ENCODE results near the gene ATOH7.
"Not testable (repeated sequence)": the region's sequence is repeated elsewhere in the genome, so short reads cannot be mapped to it uniquely, and the experiment has no call there.

The ATOH7 gene

GRCh38 chr10:68253346-68253745, 21.4 kb upstream of the ATOH7 start:
- Histone ChIP-seq H3K4me3 (ENCODE audit: low read depth, low read length) (no peak overlapping the region), H3K27me3 (ENCODE audit: control insufficient read depth, insufficient read depth, low read length) (peaks cover 50% of the 10 kb centered on the region), H3K4me1 (ENCODE audit: control insufficient read depth, insufficient read depth, low read length) (peaks cover 16% of the 10 kb centered on the region), H3K27ac (ENCODE audit: low read depth, low read length) (no peak overlapping the region), H3K9ac (ENCODE audit: low read depth, low read length) (no peak overlapping the region), H3K9me3 (ENCODE audit: control insufficient read depth, insufficient read depth, low read length) (no peaks in the 10 kb centered on the region), H3K36me3 (ENCODE audit: control insufficient read depth, insufficient read depth, low read length) (no peaks in the 10 kb centered on the region)

- H3K36me3 ChIP-seq (ENCODE audit: control insufficient read depth, insufficient read depth, low read length): no peaks in the 10 kb centered on the region
- H3K9me3 ChIP-seq (ENCODE audit: control insufficient read depth, insufficient read depth, low read length): no peaks in the 10 kb centered on the region
- H3K4me1 ChIP-seq (ENCODE audit: control insufficient read depth, insufficient read depth, low read length): peaks cover 16% of the 10 kb centered on the region
- no peak overlapping the region for H3K4me3 ChIP-seq (ENCODE audit: low read depth, low read length)
- H3K9ac ChIP-seq (ENCODE audit: low read depth, low read length): no peak overlapping the region
- no peak overlapping the region for H3K27ac ChIP-seq (ENCODE audit: low read depth, low read length)
- H3K27me3 ChIP-seq (ENCODE audit: control insufficient read depth, insufficient read depth, low read length): peaks cover 50% of the 10 kb centered on the region
Measured at GRCh38 chr10:68251625-68252495, 19.9 kb upstream of the ATOH7 start.

- H3K27me3 ChIP-seq (ENCODE audit: control insufficient read depth, insufficient read depth, low read length): peaks cover 50% of the 10 kb centered on the region
Measured at GRCh38 chr10:68251151-68251550, 19.2 kb upstream of the ATOH7 start.

GRCh38 chr10:68249297-68249696, 17.4 kb upstream of the ATOH7 start:
- peaks cover 50% of the 10 kb centered on the region for H3K27me3 ChIP-seq (ENCODE audit: control insufficient read depth, insufficient read depth, low read length)
- H3K4me3 ChIP-seq (ENCODE audit: low read depth, low read length): no peak overlapping the region
- H3K9me3 ChIP-seq (ENCODE audit: control insufficient read depth, insufficient read depth, low read length): no peaks in the 10 kb centered on the region

More at GRCh38 chr10:68251151-68251550, 19.2 kb upstream of the ATOH7 start:
- H3K27ac ChIP-seq (ENCODE audit: low read depth, low read length): no peak overlapping the region
- H3K9ac ChIP-seq (ENCODE audit: low read depth, low read length): no peak overlapping the region; the same call in 1 of the 2 replicates
- H3K4me3 ChIP-seq (ENCODE audit: low read depth, low read length): no peak overlapping the region
- peaks cover 16% of the 10 kb centered on the region for H3K4me1 ChIP-seq (ENCODE audit: control insufficient read depth, insufficient read depth, low read length)
- no peaks in the 10 kb centered on the region for H3K36me3 ChIP-seq (ENCODE audit: control insufficient read depth, insufficient read depth, low read length)
- no peaks in the 10 kb centered on the region for H3K9me3 ChIP-seq (ENCODE audit: control insufficient read depth, insufficient read depth, low read length)

GRCh38 chr10:68247931-68248330, 16.0 kb upstream of the ATOH7 start:
- Histone ChIP-seq H3K27ac (ENCODE audit: low read depth, low read length) (no peak overlapping the region), H3K9ac (ENCODE audit: low read depth, low read length) (no peak overlapping the region), H3K27me3 (ENCODE audit: control insufficient read depth, insufficient read depth, low read length) (peaks cover 39% of the 10 kb centered on the region), H3K4me1 (ENCODE audit: control insufficient read depth, insufficient read depth, low read length) (peaks cover 16% of the 10 kb centered on the region), H3K36me3 (ENCODE audit: control insufficient read depth, insufficient read depth, low read length) (no peaks in the 10 kb centered on the region), H3K4me3 (ENCODE audit: low read depth, low read length) (no peak overlapping the region), H3K9me3 (ENCODE audit: control insufficient read depth, insufficient read depth, low read length) (no peaks in the 10 kb centered on the region)

More at GRCh38 chr10:68249297-68249696, 17.4 kb upstream of the ATOH7 start:
- peaks cover 16% of the 10 kb centered on the region for H3K4me1 ChIP-seq (ENCODE audit: control insufficient read depth, insufficient read depth, low read length)
- no peaks in the 10 kb centered on the region for H3K36me3 ChIP-seq (ENCODE audit: control insufficient read depth, insufficient read depth, low read length)
- no peak overlapping the region for H3K9ac ChIP-seq (ENCODE audit: low read depth, low read length)
- no peak overlapping the region for H3K27ac ChIP-seq (ENCODE audit: low read depth, low read length)

- not testable (repeated sequence) for H3K4me3 ChIP-seq (ENCODE audit: low read depth, low read length); H3K36me3 ChIP-seq (ENCODE audit: control insufficient read depth, insufficient read depth, low read length); H3K9ac ChIP-seq (ENCODE audit: low read depth, low read length); H3K27ac ChIP-seq (ENCODE audit: low read depth, low read length); H3K9me3 ChIP-seq (ENCODE audit: control insufficient read depth, insufficient read depth, low read length); H3K4me1 ChIP-seq (ENCODE audit: control insufficient read depth, insufficient read depth, low read length)
- peaks cover 24% of the 10 kb centered on the region for H3K27me3 ChIP-seq (ENCODE audit: control insufficient read depth, insufficient read depth, low read length)
Measured at GRCh38 chr10:68246397-68246796, 14.5 kb upstream of the ATOH7 start.

GRCh38 chr10:68242051-68242450, 10.1 kb upstream of the ATOH7 start:
- Histone ChIP-seq H3K4me1 (ENCODE audit: control insufficient read depth, insufficient read depth, low read length) (no peaks in the 10 kb centered on the region), H3K9ac (ENCODE audit: low read depth, low read length) (no peak overlapping the region), H3K27me3 (ENCODE audit: control insufficient read depth, insufficient read depth, low read length) (no peaks in the 10 kb centered on the region), H3K4me3 (ENCODE audit: low read depth, low read length) (no peak overlapping the region), H3K27ac (ENCODE audit: low read depth, low read length) (no peak overlapping the region), H3K9me3 (ENCODE audit: control insufficient read depth, insufficient read depth, low read length) (no peaks in the 10 kb centered on the region), H3K36me3 (ENCODE audit: control insufficient read depth, insufficient read depth, low read length) (no peaks in the 10 kb centered on the region)

GRCh38 chr10:68239596-68240150, 7.8 kb upstream of the ATOH7 start:
- no peak overlapping the region for H3K27ac ChIP-seq (ENCODE audit: low read depth, low read length)
- H3K4me3 ChIP-seq (ENCODE audit: low read depth, low read length): no peak overlapping the region
- H3K36me3 ChIP-seq (ENCODE audit: control insufficient read depth, insufficient read depth, low read length): no peaks in the 10 kb centered on the region
- no peaks in the 10 kb centered on the region for H3K27me3 ChIP-seq (ENCODE audit: control insufficient read depth, insufficient read depth, low read length)
- H3K4me1 ChIP-seq (ENCODE audit: control insufficient read depth, insufficient read depth, low read length): no peaks in the 10 kb centered on the region
- no peak overlapping the region for H3K9ac ChIP-seq (ENCODE audit: low read depth, low read length)
- no peaks in the 10 kb centered on the region for H3K9me3 ChIP-seq (ENCODE audit: control insufficient read depth, insufficient read depth, low read length)

GRCh38 chr10:68239069-68239468, 7.2 kb upstream of the ATOH7 start:
- H3K36me3 ChIP-seq (ENCODE audit: control insufficient read depth, insufficient read depth, low read length): no peaks in the 10 kb centered on the region
- no peaks in the 10 kb centered on the region for H3K4me1 ChIP-seq (ENCODE audit: control insufficient read depth, insufficient read depth, low read length)
- H3K27ac ChIP-seq (ENCODE audit: low read depth, low read length): no peak overlapping the region
- no peaks in the 10 kb centered on the region for H3K9me3 ChIP-seq (ENCODE audit: control insufficient read depth, insufficient read depth, low read length)
- no peak overlapping the region for H3K4me3 ChIP-seq (ENCODE audit: low read depth, low read length)
- H3K27me3 ChIP-seq (ENCODE audit: control insufficient read depth, insufficient read depth, low read length): no peaks in the 10 kb centered on the region
- H3K9ac ChIP-seq (ENCODE audit: low read depth, low read length): no peak overlapping the region

GRCh38 chr10:68238371-68238770, 6.5 kb upstream of the ATOH7 start:
- no peaks in the 10 kb centered on the region for H3K36me3 ChIP-seq (ENCODE audit: control insufficient read depth, insufficient read depth, low read length)
- no peaks in the 10 kb centered on the region for H3K4me1 ChIP-seq (ENCODE audit: control insufficient read depth, insufficient read depth, low read length)
- H3K4me3 ChIP-seq (ENCODE audit: low read depth, low read length): no peak overlapping the region
- H3K27ac ChIP-seq (ENCODE audit: low read depth, low read length): no peak overlapping the region
- no peaks in the 10 kb centered on the region for H3K9me3 ChIP-seq (ENCODE audit: control insufficient read depth, insufficient read depth, low read length)
- peaks cover 3% of the 10 kb centered on the region for H3K27me3 ChIP-seq (ENCODE audit: control insufficient read depth, insufficient read depth, low read length)
- no peak overlapping the region for H3K9ac ChIP-seq (ENCODE audit: low read depth, low read length)

GRCh38 chr10:68237173-68237572, 5.3 kb upstream of the ATOH7 start:
- Histone ChIP-seq H3K4me3 (ENCODE audit: low read depth, low read length) (no peak overlapping the region), H3K36me3 (ENCODE audit: control insufficient read depth, insufficient read depth, low read length) (no peaks in the 10 kb centered on the region), H3K27me3 (ENCODE audit: control insufficient read depth, insufficient read depth, low read length) (peaks cover 15% of the 10 kb centered on the region), H3K9ac (ENCODE audit: low read depth, low read length) (no peak overlapping the region), H3K4me1 (ENCODE audit: control insufficient read depth, insufficient read depth, low read length) (peaks cover 2% of the 10 kb centered on the region; the same call in 1 of the 2 replicates), H3K9me3 (ENCODE audit: control insufficient read depth, insufficient read depth, low read length) (no peaks in the 10 kb centered on the region), H3K27ac (ENCODE audit: low read depth, low read length) (no peak overlapping the region)

Measured in HUES48 (cell line).